Gastrocnemius medialis (tissue), 4 donors: ENCODE results near the gene PLA2G15. TPM values are rescaled to one million over a fixed set of nuclear protein-coding genes. Genes with fewer than 3 reads are reported as not detected.
A peak's percentile ranks its signal among the peaks of the same experiment; 100 is the strongest.

Experiments used
- ATAC-seq, 2 donors: fragments of 150-250 bp; one replicate each; pipeline ENCODE4 v1.9.1; 2016
- DNase-seq, 2 donors: peaks; one replicate each; pipeline ENCODE4 v3.0.0-alpha.2; 2019
- H3K27ac ChIP-seq, 4 donors: fragments of 200-600 bp; sonication (generic); 1 replicate in 1 of 4; 2 replicates in 3 of 4; pipeline ENCODE4 v1.5.1; 2016 to 2018; ENCODE audit warnings: mild to moderate bottlenecking in 2 of 4, moderate library complexity in 1 of 4
- H3K27me3 ChIP-seq, 3 donors: fragments of 200-600 bp; sonication (generic) in 2 of 3; 1 replicate in 1 of 3; 2 replicates in 2 of 3; pipeline versions ENCODE4 v1.5.1 to v1.6.0; 2016 to 2019; ENCODE audit warnings: mild to moderate bottlenecking in 1 of 3, moderate library complexity in 1 of 3
- H3K36me3 ChIP-seq, 2 donors: fragments of 200-600 bp; sonication (generic) in 1 of 2; one replicate each; pipeline ENCODE4 v1.5.1; 2017 to 2018
- H3K4me1 ChIP-seq, 2 donors: fragments of 200-600 bp; sonication (generic) in 1 of 2; one replicate each; pipeline ENCODE4 v1.5.1; 2016 to 2017; ENCODE audit warnings: mild to moderate bottlenecking in 2 of 2
- H3K4me3 ChIP-seq, 4 donors: fragments of 200-600 bp; sonication (generic) in 3 of 4; 1 replicate in 1 of 4; 2 replicates in 3 of 4; pipeline ENCODE4 v1.5.1; 2016 to 2019; ENCODE audit warnings: mild to moderate bottlenecking in 2 of 4
- H3K9me3 ChIP-seq, 3 donors: fragments of 200-600 bp; sonication (generic) in 2 of 3; 1 replicate in 1 of 3; 2 replicates in 2 of 3; pipeline ENCODE4 v1.5.1; 2016 to 2019
- CTCF ChIP-seq, 5 experiments: fragments of 450-650 bp in 3 of 5; fragments of 200-600 bp in 2 of 5; sonication (generic) in 2 of 5; IDR thresholded peaks in 4 of 5; conservative IDR thresholded peaks in 1 of 5; 1 replicate in 4 of 5; 2 replicates in 1 of 5; pipeline ENCODE4 v1.5.1; 2016 to 2019; ENCODE audit warnings: antibody characterized with exemption in 5 of 5, mild to moderate bottlenecking in 3 of 5, moderate library complexity in 3 of 5
- POLR2A ChIP-seq, 2 donors: fragments of 450-650 bp; IDR thresholded peaks; one replicate each; pipeline ENCODE4 v1.6.1; 2017; ENCODE audit warnings: antibody characterized with exemption in 2 of 2, mild to moderate bottlenecking in 2 of 2, moderate library complexity in 2 of 2
- in situ Hi-C, 4 donors: fragments of 200-750 bp; cut with MboI; loops; one replicate each; pipeline versions ENCODE4 v1.15.0 to v1.8.0; 2017; ENCODE audit warnings: low sequenced_read_pairs in 4 of 4
- intact Hi-C: fragments of 100-400 bp; cut with DNase I; formaldehyde crosslinking; loops from one replicate; pipeline ENCODE4 v1.15.1; 2023; ENCODE audit warnings: low total_unique reads
- total RNA-seq, 4 donors: library from RNA; depleted of rRNA; stranded (reverse); fragments of >200 nt; gene quantifications; one replicate each; pipeline versions ENCODE4 v1.1.0 to v1.2.3, GENCODE V29; 2016

Gene PLA2G15
- total RNA-seq, 4 donors from 2014 or later: 67.8 to 91.3 (median 84.8) TPM

GRCh38 chr16:68250951-68251350 lies 5.8 kb downstream of the PLA2G15 start:
- H3K4me3 ChIP-seq: no peak overlapping the region
- in situ Hi-C loops (no loop called here), intact Hi-C loops (no loop called here)
- H3K27ac ChIP-seq: peak overlapping the region; percentile 95 to 100 (median 99)
- H3K27me3 ChIP-seq: no peaks in the 10 kb centered on the region
- DNase-seq (no peak), ATAC-seq (no peak)
- H3K36me3 ChIP-seq: peaks cover 0 to 55% of the 10 kb centered on the region in 2 donors
- TF ChIP-seq POLR2A (IDR thresholded peaks at IDR 0.05) (no peak), CTCF (IDR thresholded peaks at IDR 0.05 in 4 of 5, conservative IDR thresholded peaks at IDR 0.05 in 1 of 5) (no peak)
- H3K4me1 ChIP-seq: peaks cover 86% of the 10 kb centered on the region in 2 donors
- no peaks in the 10 kb centered on the region for H3K9me3 ChIP-seq

GRCh38 chr16:68251832-68252231 lies 6.7 kb downstream of the PLA2G15 start:
- Histone ChIP-seq H3K9me3 (no peaks in the 10 kb centered on the region), H3K4me3 (no peak overlapping the region), H3K27me3 (no peaks in the 10 kb centered on the region), H3K27ac (peak overlapping the region; percentile 95 to 100 (median 99)), H3K4me1 (peaks cover 81 to 84% of the 10 kb centered on the region in 2 donors), H3K36me3 (peaks cover 0 to 59% of the 10 kb centered on the region in 2 donors)
- intact Hi-C loops (no loop called here), in situ Hi-C loops (no loop called here)
- DNase-seq (peak; percentile 82 to 91), ATAC-seq (peak; percentile 81 to 82)
- TF ChIP-seq CTCF (IDR thresholded peaks at IDR 0.05 in 4 of 5, conservative IDR thresholded peaks at IDR 0.05 in 1 of 5) (no peak), POLR2A (IDR thresholded peaks at IDR 0.05) (peak; percentile 81 to 91)

GRCh38 chr16:68252383-68252782 lies 7.2 kb downstream of the PLA2G15 start:
- DNase-seq: peak in 1 of 2 donors; percentile 82
- Histone ChIP-seq H3K36me3 (peaks cover 0 to 59% of the 10 kb centered on the region in 2 donors), H3K27me3 (no peaks in the 10 kb centered on the region), H3K27ac (peak overlapping the region; percentile 95 to 100 (median 99)), H3K9me3 (no peaks in the 10 kb centered on the region), H3K4me3 (no peak overlapping the region), H3K4me1 (peaks cover 81 to 85% of the 10 kb centered on the region in 2 donors)
- intact Hi-C loops (no loop called here), in situ Hi-C loops (no loop called here)
- ATAC-seq: peak; percentile 41 to 51
- no peak for TF ChIP-seq CTCF (IDR thresholded peaks at IDR 0.05 in 4 of 5, conservative IDR thresholded peaks at IDR 0.05 in 1 of 5)
- no peak for TF ChIP-seq POLR2A (IDR thresholded peaks at IDR 0.05)

- ATAC-seq (no peak), DNase-seq (no peak)
- intact Hi-C loops: no loop called here
- Histone ChIP-seq H3K27ac (peak overlapping the region; percentile 95 to 100 (median 99)), H3K27me3 (no peaks in the 10 kb centered on the region), H3K4me1 (peaks cover 81 to 83% of the 10 kb centered on the region in 2 donors), H3K4me3 (no peak overlapping the region), H3K9me3 (no peaks in the 10 kb centered on the region), H3K36me3 (peaks cover 0 to 59% of the 10 kb centered on the region in 2 donors)
- TF ChIP-seq POLR2A (IDR thresholded peaks at IDR 0.05) (no peak), CTCF (IDR thresholded peaks at IDR 0.05 in 4 of 5, conservative IDR thresholded peaks at IDR 0.05 in 1 of 5) (no peak)
- in situ Hi-C loops: no loop called here
These were observed 8.5 kb downstream of the PLA2G15 start for GRCh38 chr16:68253721-68254120.

- peak overlapping the region; percentile 95 to 100 (median 99) for H3K27ac ChIP-seq
- H3K4me1 ChIP-seq: peaks cover 79 to 81% of the 10 kb centered on the region in 2 donors
- peaks cover 0 to 60% of the 10 kb centered on the region in 2 donors for H3K36me3 ChIP-seq
These were observed 10.5 kb downstream of the PLA2G15 start for GRCh38 chr16:68255712-68256111.

More at GRCh38 chr16:68255712-68256111, 10.5 kb downstream of the PLA2G15 start:
- no peaks in the 10 kb centered on the region for H3K9me3 ChIP-seq
- intact Hi-C loops (no loop called here), in situ Hi-C loops (loop anchor here in 2 of 4 donors (5.0 kb wide), 1 partner anchor 72 kb away; no protein-coding TSS in a partner anchor)
- TF ChIP-seq CTCF (IDR thresholded peaks at IDR 0.05 in 4 of 5, conservative IDR thresholded peaks at IDR 0.05 in 1 of 5) (no peak), POLR2A (IDR thresholded peaks at IDR 0.05) (no peak)
- no peaks in the 10 kb centered on the region for H3K27me3 ChIP-seq
- ATAC-seq (no peak), DNase-seq (no peak)
- H3K4me3 ChIP-seq: no peak overlapping the region
